Activated naive CD8-positive, alpha-beta T cell treated with anti-CD3 and anti-CD28 coated beads, Interleukin-2, amount 50 U/mL, for 24 hours (primary cell): ENCODE results near the gene PPP1R1C.

ENCODE experiments used
- ATAC-seq: fragments of 150-1000 bp; cut with Tn5 transposase; one replicate; pipeline ENCODE4 v1.10.0; 2021
- DNase-seq: peaks from one replicate; pipeline ENCODE4 v3.0.0; 2021
- H3K27ac Mint-ChIP-seq: one replicate; pipeline ENCODE4 v1.8.0; 2021; ENCODE audit warnings: mild to moderate bottlenecking, mixed read lengths
- H3K27me3 Mint-ChIP-seq: one replicate; pipeline ENCODE4 v1.8.0; 2021; ENCODE audit warnings: mixed read lengths
- H3K36me3 Mint-ChIP-seq: one replicate; pipeline ENCODE4 v1.8.0; 2021; ENCODE audit warnings: low read depth, mixed read lengths
- H3K4me1 Mint-ChIP-seq: one replicate; pipeline ENCODE4 v1.8.0; 2021; ENCODE audit warnings: mixed read lengths
- H3K4me3 Mint-ChIP-seq: one replicate; pipeline ENCODE4 v1.8.0; 2021; ENCODE audit warnings: mild to moderate bottlenecking, moderate library complexity, mixed read lengths
- H3K9me3 Mint-ChIP-seq: one replicate; pipeline ENCODE4 v1.8.0; 2021; ENCODE audit warnings: mixed read lengths

The PPP1R1C gene

DNA sequence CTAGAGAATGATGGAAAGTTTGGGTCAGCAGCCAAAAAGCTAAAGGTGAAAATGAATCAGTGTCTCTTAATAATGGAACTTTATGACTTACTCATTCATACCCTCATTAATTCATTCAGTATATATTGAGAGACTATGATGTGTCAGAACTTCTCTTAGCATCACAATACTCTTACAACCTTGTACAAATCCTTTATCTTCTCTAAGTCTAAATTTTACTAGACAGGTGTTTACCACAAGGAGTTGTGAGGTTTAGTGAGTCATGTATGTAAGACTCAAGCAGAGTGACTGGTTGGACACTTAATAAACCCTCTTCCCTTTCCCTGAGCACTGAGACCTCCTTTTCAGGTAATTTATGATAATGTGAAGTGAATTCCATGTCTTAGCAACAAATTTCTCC lies 129.6 kb downstream of the PPP1R1C start:
- Mint-ChIP-seq H3K4me3 (no peak overlapping the region), H3K27ac (no peak overlapping the region), H3K9me3 (no peaks in the 10 kb centered on the region), H3K27me3 (peaks cover 2% of the 10 kb centered on the region), H3K4me1 (no peaks in the 10 kb centered on the region), H3K36me3 (no peaks in the 10 kb centered on the region)
- DNase-seq (no peak), ATAC-seq (peak; percentile 28)

DNA sequence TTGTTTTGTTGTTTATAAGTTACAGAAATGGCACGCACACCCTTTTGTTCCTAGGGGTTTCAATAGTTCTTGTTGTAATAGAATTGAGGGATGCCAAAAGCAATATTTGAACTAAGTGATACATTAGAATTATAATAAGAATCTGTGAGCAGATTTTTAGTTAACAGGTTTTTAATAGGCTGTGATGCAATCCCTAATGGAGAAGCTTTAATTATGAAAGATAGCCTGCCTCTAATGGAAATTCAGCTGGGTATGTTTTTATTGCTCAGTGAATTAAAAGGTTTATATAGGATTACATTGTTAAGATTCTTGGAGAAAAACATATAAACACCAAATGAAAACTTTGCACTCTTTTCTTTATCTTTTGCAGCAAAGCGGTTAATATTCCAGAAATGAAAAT lies 131.1 kb downstream of the PPP1R1C start:
- H3K4me1 Mint-ChIP-seq = no peaks in the 10 kb centered on the region
- no peaks in the 10 kb centered on the region for H3K9me3 Mint-ChIP-seq
- DNase-seq = no peak
- H3K36me3 Mint-ChIP-seq = no peaks in the 10 kb centered on the region
- no peak for ATAC-seq
- no peak overlapping the region for H3K27ac Mint-ChIP-seq
- H3K4me3 Mint-ChIP-seq = no peak overlapping the region
- peaks cover 2% of the 10 kb centered on the region for H3K27me3 Mint-ChIP-seq

GRCh38 chr2:182117196-182117595 lies 131.5 kb downstream of the PPP1R1C start:
- no peak overlapping the region for H3K4me3 Mint-ChIP-seq
- no peaks in the 10 kb centered on the region for H3K36me3 Mint-ChIP-seq
- DNase-seq (no peak), ATAC-seq (no peak)
- no peaks in the 10 kb centered on the region for H3K27me3 Mint-ChIP-seq
- H3K27ac Mint-ChIP-seq = no peak overlapping the region
- H3K9me3 Mint-ChIP-seq = no peaks in the 10 kb centered on the region
- no peaks in the 10 kb centered on the region for H3K4me1 Mint-ChIP-seq

DNA sequence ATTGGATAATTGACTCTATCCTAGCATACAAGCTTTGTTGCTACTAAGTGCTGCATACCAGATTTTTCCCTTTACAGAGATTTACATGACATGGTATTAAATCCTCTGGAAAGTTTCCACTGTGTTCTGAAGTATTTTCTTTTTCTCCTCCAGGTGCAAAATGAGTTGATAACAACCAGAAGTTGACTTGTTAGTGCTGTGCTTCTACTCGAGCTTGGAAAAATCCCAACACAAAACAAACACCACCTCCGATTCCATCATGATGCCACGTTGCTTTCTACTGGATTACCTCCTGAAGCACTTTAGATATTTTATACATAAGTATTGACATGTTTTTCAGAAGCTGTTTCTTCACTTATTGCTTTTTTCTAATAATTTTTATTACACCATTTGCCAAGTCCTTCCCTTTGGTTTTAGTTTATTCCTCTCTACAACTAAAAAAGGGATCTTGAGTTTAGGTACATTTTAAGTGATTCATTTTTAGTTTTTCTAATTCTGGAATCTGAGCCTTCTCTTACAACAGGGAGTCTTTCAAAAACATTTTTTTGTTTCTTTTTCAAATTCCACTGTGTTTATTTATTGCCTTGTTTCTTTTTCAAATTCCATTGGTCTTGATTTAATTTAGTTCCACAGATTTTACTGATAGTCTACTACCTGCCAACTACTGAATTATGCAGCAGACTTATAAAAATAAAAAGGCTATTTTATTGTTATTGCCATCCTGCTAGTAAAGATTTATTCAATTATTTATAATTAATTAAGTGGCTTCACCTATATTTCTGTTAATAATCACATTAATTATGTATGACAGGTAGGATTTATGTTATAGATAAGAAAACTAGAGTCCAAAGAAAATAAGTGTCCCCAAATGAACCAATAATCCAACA lies 143.4 kb downstream of the PPP1R1C start:
- DNase-seq (no peak), ATAC-seq (no peak)
- Mint-ChIP-seq H3K4me3 (no peak overlapping the region), H3K36me3 (no peaks in the 10 kb centered on the region), H3K27ac (no peak overlapping the region), H3K27me3 (no peaks in the 10 kb centered on the region), H3K4me1 (no peaks in the 10 kb centered on the region), H3K9me3 (no peaks in the 10 kb centered on the region)

DNA sequence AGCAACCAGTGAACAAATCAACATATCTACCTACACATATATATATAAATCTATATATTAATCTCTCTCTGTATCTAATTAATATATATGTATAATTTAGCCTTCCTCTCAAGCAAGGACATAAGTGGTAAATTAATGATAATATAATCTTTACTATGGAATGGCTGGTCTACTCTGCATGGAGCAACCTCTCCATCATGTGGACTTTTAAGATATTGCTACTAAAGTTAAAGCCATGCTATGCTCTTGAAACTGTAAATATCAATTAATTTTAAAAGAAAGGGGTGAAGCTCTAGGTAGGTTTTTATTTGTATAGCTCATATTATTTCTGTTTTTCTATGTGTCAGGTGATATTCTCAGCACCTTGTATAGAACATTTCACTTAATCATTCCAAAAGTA lies 147.0 kb downstream of the PPP1R1C start:
- no peak overlapping the region for H3K27ac Mint-ChIP-seq
- no peak overlapping the region for H3K4me3 Mint-ChIP-seq
- ATAC-seq = no peak
- no peak for DNase-seq
- no peaks in the 10 kb centered on the region for H3K36me3 Mint-ChIP-seq
- H3K9me3 Mint-ChIP-seq = no peaks in the 10 kb centered on the region
- no peaks in the 10 kb centered on the region for H3K27me3 Mint-ChIP-seq
- no peaks in the 10 kb centered on the region for H3K4me1 Mint-ChIP-seq

- DNase-seq (no peak), ATAC-seq (no peak)
- H3K36me3 Mint-ChIP-seq = no peaks in the 10 kb centered on the region
- H3K27ac Mint-ChIP-seq = no peak overlapping the region
- peaks cover 2% of the 10 kb centered on the region for H3K27me3 Mint-ChIP-seq
- no peaks in the 10 kb centered on the region for H3K9me3 Mint-ChIP-seq
- no peak overlapping the region for H3K4me3 Mint-ChIP-seq
- H3K4me1 Mint-ChIP-seq = no peaks in the 10 kb centered on the region
Measured at GRCh38 chr2:182133195-182133891, 147.7 kb downstream of the PPP1R1C start.

GRCh38 chr2:182134201-182134600 lies 148.5 kb downstream of the PPP1R1C start:
- H3K4me1 Mint-ChIP-seq = no peaks in the 10 kb centered on the region
- ATAC-seq (no peak), DNase-seq (no peak)
- no peaks in the 10 kb centered on the region for H3K9me3 Mint-ChIP-seq
- H3K27ac Mint-ChIP-seq = no peak overlapping the region
- no peaks in the 10 kb centered on the region for H3K36me3 Mint-ChIP-seq
- H3K27me3 Mint-ChIP-seq = peaks cover 2% of the 10 kb centered on the region
- H3K4me3 Mint-ChIP-seq = no peak overlapping the region

DNA sequence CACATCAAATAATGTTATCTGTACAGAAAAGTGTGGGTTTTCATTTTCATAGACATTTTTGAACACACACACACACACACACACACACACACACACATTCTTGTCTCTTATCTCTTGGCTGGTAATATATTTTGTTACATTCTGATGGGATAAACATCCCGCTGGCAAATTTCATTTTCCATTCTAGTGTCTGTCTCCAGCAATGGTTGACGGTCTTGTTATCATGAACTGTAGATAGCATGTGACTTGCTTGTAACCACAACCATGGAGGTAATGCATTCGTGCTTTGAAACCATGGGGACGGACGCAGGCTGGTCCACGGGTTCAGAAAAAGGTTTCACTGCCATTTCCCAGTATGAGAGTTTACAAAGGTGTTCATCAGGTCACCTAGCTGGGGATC lies 156.4 kb downstream of the PPP1R1C start:
- Mint-ChIP-seq H3K27me3 (peaks cover 7% of the 10 kb centered on the region), H3K9me3 (no peaks in the 10 kb centered on the region), H3K27ac (no peak overlapping the region), H3K4me1 (no peaks in the 10 kb centered on the region), H3K4me3 (no peak overlapping the region), H3K36me3 (no peaks in the 10 kb centered on the region)
- no peak for DNase-seq
- no peak for ATAC-seq

DNA sequence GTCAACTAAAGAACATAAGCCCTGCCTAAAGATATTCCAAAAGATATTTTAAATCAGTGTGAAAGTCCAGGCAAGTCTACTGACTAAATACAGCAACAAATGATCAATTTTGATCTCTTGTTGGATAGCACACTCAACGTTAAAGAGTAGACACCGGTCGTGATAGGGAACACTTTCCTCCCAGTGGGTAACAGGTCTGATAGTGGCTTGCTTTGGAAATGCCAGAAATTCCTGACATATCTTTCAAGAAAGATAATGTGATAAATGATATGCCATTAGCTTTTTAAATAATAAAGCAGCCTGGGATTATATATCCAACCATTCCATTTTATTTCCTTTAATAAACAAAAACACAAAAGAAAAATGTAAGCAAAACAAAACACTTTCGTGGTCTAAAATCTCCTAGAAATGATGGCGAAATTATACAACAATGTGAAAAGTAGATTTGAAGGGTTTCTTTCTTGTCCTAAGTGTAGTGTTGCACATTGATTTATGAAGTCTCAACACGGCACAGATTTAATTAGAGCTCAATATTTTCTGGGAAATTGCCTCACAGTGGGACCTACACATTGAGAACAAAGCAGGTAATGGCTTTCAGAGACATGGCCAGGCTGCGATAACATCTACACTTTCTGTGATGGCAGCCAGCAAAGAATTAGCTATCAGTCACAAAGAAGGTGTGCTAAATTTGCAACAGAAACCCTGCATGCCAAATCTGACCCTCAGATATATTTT lies 158.6 kb downstream of the PPP1R1C start:
- H3K9me3 Mint-ChIP-seq = no peaks in the 10 kb centered on the region
- ATAC-seq = no peak
- no peak for DNase-seq
- no peak overlapping the region for H3K27ac Mint-ChIP-seq
- peaks cover 5% of the 10 kb centered on the region for H3K27me3 Mint-ChIP-seq
- H3K4me1 Mint-ChIP-seq = no peaks in the 10 kb centered on the region
- no peak overlapping the region for H3K4me3 Mint-ChIP-seq
- H3K36me3 Mint-ChIP-seq = no peaks in the 10 kb centered on the region

- DNase-seq (no peak), ATAC-seq (no peak)
- H3K27me3 Mint-ChIP-seq = peaks cover 5% of the 10 kb centered on the region
- H3K9me3 Mint-ChIP-seq = no peaks in the 10 kb centered on the region
- no peak overlapping the region for H3K27ac Mint-ChIP-seq
- H3K4me3 Mint-ChIP-seq = no peak overlapping the region
- H3K36me3 Mint-ChIP-seq = no peaks in the 10 kb centered on the region
- no peaks in the 10 kb centered on the region for H3K4me1 Mint-ChIP-seq
Measured at GRCh38 chr2:182144776-182145165, 159.1 kb downstream of the PPP1R1C start.

DNA sequence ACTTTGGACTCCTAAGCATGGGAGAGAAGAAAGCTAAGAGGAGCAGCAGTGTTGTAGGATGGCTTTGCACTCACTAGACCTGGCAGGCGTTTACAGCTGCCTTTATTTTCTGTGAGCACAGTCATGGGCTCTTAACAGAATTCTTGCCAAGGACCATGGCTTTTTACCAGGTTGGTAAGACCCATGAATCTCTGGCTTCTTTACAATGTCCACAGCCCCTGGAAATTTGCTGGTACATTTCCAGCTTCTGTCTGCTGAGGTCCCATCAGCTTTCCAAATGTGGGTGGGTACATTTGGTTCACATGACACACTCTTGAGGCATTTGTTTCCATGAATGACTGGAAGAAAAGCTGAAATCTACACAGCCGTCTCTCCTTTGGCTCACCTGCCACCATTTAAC lies 162.7 kb downstream of the PPP1R1C start:
- no peak for DNase-seq
- Mint-ChIP-seq H3K27me3 (no peaks in the 10 kb centered on the region), H3K27ac (no peak overlapping the region), H3K36me3 (no peaks in the 10 kb centered on the region), H3K4me1 (no peaks in the 10 kb centered on the region), H3K4me3 (no peak overlapping the region), H3K9me3 (no peaks in the 10 kb centered on the region)
- ATAC-seq = no peak

DNA sequence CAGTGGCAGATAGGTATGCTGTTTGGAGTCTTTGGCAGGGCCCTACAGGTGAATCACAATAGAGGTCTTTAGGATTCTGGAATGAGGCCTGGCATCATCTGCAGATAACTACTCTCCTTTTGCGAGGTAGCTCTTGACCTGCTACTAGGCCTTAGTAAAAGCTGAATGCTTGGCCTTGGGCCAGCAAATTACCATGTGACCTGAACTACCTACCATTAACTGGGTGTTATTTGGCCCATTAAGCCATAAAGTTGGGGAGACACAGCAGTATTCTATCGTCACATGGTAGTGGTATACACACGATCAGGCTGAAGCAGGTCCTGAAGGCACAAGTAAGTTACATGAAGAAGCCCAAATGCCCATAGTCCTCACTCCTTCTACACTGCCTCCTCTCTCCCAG lies 178.2 kb downstream of the PPP1R1C start:
- no peak for DNase-seq
- H3K27me3 Mint-ChIP-seq = no peaks in the 10 kb centered on the region
- ATAC-seq = no peak
- H3K36me3 Mint-ChIP-seq = no peaks in the 10 kb centered on the region
- H3K9me3 Mint-ChIP-seq = no peaks in the 10 kb centered on the region
- no peak overlapping the region for H3K27ac Mint-ChIP-seq
- H3K4me1 Mint-ChIP-seq = no peaks in the 10 kb centered on the region
- no peak overlapping the region for H3K4me3 Mint-ChIP-seq

- Mint-ChIP-seq H3K36me3 (no peaks in the 10 kb centered on the region), H3K27ac (no peak overlapping the region), H3K27me3 (no peaks in the 10 kb centered on the region), H3K4me3 (no peak overlapping the region), H3K9me3 (no peaks in the 10 kb centered on the region), H3K4me1 (no peaks in the 10 kb centered on the region)
- DNase-seq = no peak
- ATAC-seq = no peak
Measured at GRCh38 chr2:182164686-182165085, 179.0 kb downstream of the PPP1R1C start.

- ATAC-seq = no peak
- Mint-ChIP-seq H3K9me3 (no peaks in the 10 kb centered on the region), H3K36me3 (no peaks in the 10 kb centered on the region)
Measured at GRCh38 chr2:182165202-182165601, 179.5 kb downstream of the PPP1R1C start.

DNA sequence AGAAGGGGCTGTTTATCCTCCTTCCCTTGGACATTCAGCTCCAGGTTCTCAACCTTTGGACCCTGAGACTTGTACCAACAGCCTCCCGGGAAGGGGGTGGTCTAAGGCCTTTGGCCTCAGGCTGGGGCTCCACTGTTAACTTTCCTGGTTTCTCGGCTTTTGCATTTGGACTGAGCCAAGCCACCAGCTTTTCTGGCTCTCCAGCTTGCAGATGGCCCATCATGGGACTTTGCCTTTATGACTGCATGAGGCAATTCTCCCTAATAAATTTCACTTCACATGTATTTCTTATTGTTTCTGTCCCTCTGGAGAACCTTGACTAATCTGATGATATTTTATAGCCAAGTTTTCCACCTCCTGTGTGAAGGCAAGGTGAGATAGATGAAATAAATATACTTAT lies 180.8 kb downstream of the PPP1R1C start:
- H3K27ac Mint-ChIP-seq = no peak overlapping the region
- H3K4me3 Mint-ChIP-seq = no peak overlapping the region
- no peaks in the 10 kb centered on the region for H3K36me3 Mint-ChIP-seq
- ATAC-seq (no peak), DNase-seq (no peak)
- no peaks in the 10 kb centered on the region for H3K4me1 Mint-ChIP-seq
- no peaks in the 10 kb centered on the region for H3K27me3 Mint-ChIP-seq
- H3K9me3 Mint-ChIP-seq = no peaks in the 10 kb centered on the region

More at GRCh38 chr2:182165202-182165601, 179.5 kb downstream of the PPP1R1C start:
- no peaks in the 10 kb centered on the region for H3K27me3 Mint-ChIP-seq
- H3K4me3 Mint-ChIP-seq = no peak overlapping the region
- H3K4me1 Mint-ChIP-seq = no peaks in the 10 kb centered on the region
- no peak for DNase-seq
- H3K27ac Mint-ChIP-seq = no peak overlapping the region
